ENCODE results near the gene HSPB2.

- TF ChIP-seq CTCF (conservative IDR thresholded peaks at IDR 0.05; ENCODE audit: low read length): no peak
- no peak for TF ChIP-seq EZH2phosphoT487 (IDR thresholded peaks at IDR 0.05; ENCODE audit: borderline replicate concordance)
Measured at GRCh38 chr11:111917788-111918187, 5.3 kb downstream of the HSPB2 start.

All from Loucy (cell line).